Measurements from ENCODE around the gene MT1E. TPM values are rescaled to one million over a fixed set of nuclear protein-coding genes. Genes with fewer than 3 reads are reported as not detected.

Gene MT1E
- total RNA-seq, 5 donors from 2014 or later (not counting 1 experiment from before 2014, with no cell fraction given): 1.9 to 10.8 (median 6.1) TPM

DNA sequence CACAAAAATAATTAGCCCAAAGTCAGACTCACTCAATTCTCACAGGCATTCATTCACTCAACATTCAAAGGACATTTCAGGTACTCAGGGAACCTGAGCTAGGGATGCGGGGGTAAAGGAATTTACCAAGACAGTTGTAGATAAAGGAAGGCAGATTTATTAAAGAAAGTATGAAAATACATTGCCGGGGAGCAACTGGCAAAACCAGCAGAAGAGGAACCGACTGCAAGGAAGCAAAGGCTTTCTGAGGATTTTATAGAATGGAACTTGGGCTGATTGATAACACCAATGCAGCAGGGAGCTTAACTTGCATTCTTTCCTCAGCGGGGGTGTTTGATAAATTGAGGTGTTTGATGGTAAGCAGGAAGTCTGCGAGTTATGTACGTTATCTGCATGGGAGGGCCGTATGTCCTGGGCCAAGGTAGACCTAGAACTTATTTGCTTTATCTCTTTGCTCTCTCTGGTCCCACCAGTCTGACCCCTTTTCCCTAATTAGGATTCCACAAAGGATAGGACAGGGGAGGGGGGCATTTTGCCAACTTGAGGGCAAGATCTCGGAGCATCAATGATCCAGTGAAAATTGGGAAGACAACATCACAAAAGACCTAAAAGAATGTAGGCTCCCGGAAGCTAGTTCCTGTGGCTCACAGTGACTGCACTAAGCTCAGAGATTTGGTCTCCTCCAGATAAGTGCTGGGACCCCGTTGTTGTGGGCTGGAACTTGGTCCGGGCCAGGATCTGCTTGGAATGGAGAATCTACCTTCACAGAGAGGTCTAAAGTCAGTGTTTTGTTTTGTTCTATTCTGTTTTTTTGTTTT lies 42.0 kb upstream of the MT1E start:
- Mint-ChIP-seq H3K27ac (no peak overlapping the region), H3K36me3 (no peaks in the 10 kb centered on the region), H3K9me3 (no peaks in the 10 kb centered on the region), H3K4me1 (no peaks in the 10 kb centered on the region), H3K27me3 (peaks cover 6 to 15% of the 10 kb centered on the region in 2 donors), H3K4me3 (no peak overlapping the region)
- CTCF ChIA-PET: no interaction called here
- no peak overlapping the region for H3K27ac ChIP-seq (ENCODE audit: low read length)
- 81% methylated on average over 5 of the region's 11 CpGs for WGBS (ENCODE audit: insufficient coverage)
- no peaks in the 10 kb centered on the region for H3K9me3 ChIP-seq
- no peaks in the 10 kb centered on the region for H3K4me1 ChIP-seq (ENCODE audit: control insufficient read depth in 1 of 2, extremely low read depth in 1 of 2, insufficient read depth in 2 of 2, low read length in 2 of 2)
- POLR2A ChIA-PET: no interaction called here
- ATAC-seq (replicated peaks in 1 of 4) (no peak), DNase-seq (no peak)
- H3K27me3 ChIP-seq (replicated peaks in 1 of 2; ENCODE audit: control insufficient read depth in 2 of 2, extremely low read depth in 1 of 2, insufficient read depth in 2 of 2, low read length in 1 of 2): peaks cover 2 to 10% of the 10 kb centered on the region in 2 experiments
- no peaks in the 10 kb centered on the region for H3K36me3 ChIP-seq (ENCODE audit: control insufficient read depth in 2 of 2, extremely low read depth in 1 of 2, insufficient read depth in 1 of 2, low read length in 1 of 2)
- no peak overlapping the region for H3K4me3 ChIP-seq (ENCODE audit: control insufficient read depth in 1 of 2, extremely low read depth in 1 of 2, low read length in 1 of 2)

DNA sequence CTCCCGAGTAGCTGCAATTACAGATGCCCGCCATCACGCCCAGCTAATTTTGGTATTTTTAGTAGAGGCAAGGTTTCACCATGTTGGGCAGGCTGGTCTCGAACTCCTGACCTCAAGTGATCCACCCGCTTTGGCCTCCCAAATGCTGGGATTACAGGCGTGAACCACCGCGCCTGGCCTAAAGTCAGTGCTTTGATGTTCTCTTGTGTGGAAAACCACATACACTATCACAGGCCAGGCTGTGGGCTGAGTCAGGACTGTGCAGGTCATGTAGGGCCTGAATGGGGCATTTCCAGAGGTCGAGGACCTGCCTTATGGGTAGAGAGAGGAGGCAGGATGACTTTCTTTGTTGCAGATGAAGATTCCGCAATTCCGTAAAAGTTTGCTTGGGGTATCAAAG lies 41.3 kb upstream of the MT1E start:
- WGBS (ENCODE audit: insufficient coverage): 78% methylated on average over 8 of the region's 11 CpGs
- no peak overlapping the region for H3K27ac Mint-ChIP-seq
- POLR2A ChIA-PET: no interaction called here
- H3K4me1 Mint-ChIP-seq: peaks cover 0 to 4% (median 3%) of the 10 kb centered on the region in 3 donors
- ATAC-seq (replicated peaks in 1 of 4): no peak
- no peaks in the 10 kb centered on the region for H3K36me3 ChIP-seq (ENCODE audit: control insufficient read depth in 2 of 2, extremely low read depth in 1 of 2, insufficient read depth in 1 of 2, low read length in 1 of 2)
- no peak overlapping the region for H3K4me3 ChIP-seq (ENCODE audit: control insufficient read depth in 1 of 2, extremely low read depth in 1 of 2, low read length in 1 of 2)
- H3K27ac ChIP-seq (ENCODE audit: low read length): no peak overlapping the region
- H3K36me3 Mint-ChIP-seq: no peaks in the 10 kb centered on the region
- H3K4me1 ChIP-seq (ENCODE audit: control insufficient read depth in 1 of 2, extremely low read depth in 1 of 2, insufficient read depth in 2 of 2, low read length in 2 of 2): peaks cover 0 to 5% of the 10 kb centered on the region in 2 experiments
- CTCF ChIA-PET: no interaction called here
- H3K27me3 Mint-ChIP-seq: peaks cover 11 to 19% of the 10 kb centered on the region in 2 donors
- H3K4me3 Mint-ChIP-seq: no peak overlapping the region
- no peaks in the 10 kb centered on the region for H3K9me3 Mint-ChIP-seq
- H3K27me3 ChIP-seq (replicated peaks in 1 of 2; ENCODE audit: control insufficient read depth in 2 of 2, extremely low read depth in 1 of 2, insufficient read depth in 2 of 2, low read length in 1 of 2): peaks cover 2 to 15% of the 10 kb centered on the region in 2 experiments
- DNase-seq: no peak
- H3K9me3 ChIP-seq: no peaks in the 10 kb centered on the region

DNA sequence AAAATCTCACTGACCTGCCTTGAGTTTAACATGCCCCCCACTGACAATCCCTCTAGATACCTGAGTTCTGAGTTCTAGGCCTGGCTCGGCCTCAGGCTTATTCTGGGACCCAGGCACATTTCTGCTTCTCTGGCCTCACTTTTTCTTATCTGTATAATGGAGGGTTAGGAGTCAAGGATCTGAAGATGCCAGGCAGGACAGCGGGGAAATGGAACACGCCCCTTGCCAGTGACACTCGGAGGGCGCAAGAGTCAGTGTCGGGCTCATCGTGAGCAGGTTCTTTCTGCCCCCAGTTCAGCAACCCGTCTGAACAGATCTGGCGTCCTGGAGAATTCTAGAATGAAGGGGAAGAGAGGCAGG lies 36.8 kb upstream of the MT1E start:
- H3K27me3 ChIP-seq (replicated peaks in 1 of 2; ENCODE audit: control insufficient read depth in 2 of 2, extremely low read depth in 1 of 2, insufficient read depth in 2 of 2, low read length in 1 of 2): peaks cover 2 to 33% of the 10 kb centered on the region in 2 experiments
- peaks cover 0 to 14% of the 10 kb centered on the region in 2 experiments for H3K4me1 ChIP-seq (ENCODE audit: control insufficient read depth in 1 of 2, extremely low read depth in 1 of 2, insufficient read depth in 2 of 2, low read length in 2 of 2)
- Mint-ChIP-seq H3K4me1 (peaks cover 10 to 14% (median 12%) of the 10 kb centered on the region in 3 donors), H3K4me3 (peak overlapping the region; percentile 71 to 88 (median 76)), H3K9me3 (peaks cover 0 to 2% (median 0%) of the 10 kb centered on the region in 3 donors), H3K27me3 (peaks cover 14 to 45% of the 10 kb centered on the region in 2 donors), H3K27ac (no peak overlapping the region), H3K36me3 (no peaks in the 10 kb centered on the region)
- H3K4me3 ChIP-seq (ENCODE audit: control insufficient read depth in 1 of 2, extremely low read depth in 1 of 2, low read length in 1 of 2): peak overlapping the region in 1 of 2 donors; percentile 77
- H3K9me3 ChIP-seq: no peaks in the 10 kb centered on the region
- H3K27ac ChIP-seq (ENCODE audit: low read length): no peak overlapping the region
- ATAC-seq (replicated peaks in 1 of 4) (peak in 1 of 4 experiments; percentile 7), DNase-seq (no peak)
- CTCF ChIA-PET: no interaction called here
- 47% methylated on average over 8 of the region's 9 CpGs for WGBS (ENCODE audit: insufficient coverage)
- no peaks in the 10 kb centered on the region for H3K36me3 ChIP-seq (ENCODE audit: control insufficient read depth in 2 of 2, extremely low read depth in 1 of 2, insufficient read depth in 1 of 2, low read length in 1 of 2)
- POLR2A ChIA-PET: no interaction called here

DNA sequence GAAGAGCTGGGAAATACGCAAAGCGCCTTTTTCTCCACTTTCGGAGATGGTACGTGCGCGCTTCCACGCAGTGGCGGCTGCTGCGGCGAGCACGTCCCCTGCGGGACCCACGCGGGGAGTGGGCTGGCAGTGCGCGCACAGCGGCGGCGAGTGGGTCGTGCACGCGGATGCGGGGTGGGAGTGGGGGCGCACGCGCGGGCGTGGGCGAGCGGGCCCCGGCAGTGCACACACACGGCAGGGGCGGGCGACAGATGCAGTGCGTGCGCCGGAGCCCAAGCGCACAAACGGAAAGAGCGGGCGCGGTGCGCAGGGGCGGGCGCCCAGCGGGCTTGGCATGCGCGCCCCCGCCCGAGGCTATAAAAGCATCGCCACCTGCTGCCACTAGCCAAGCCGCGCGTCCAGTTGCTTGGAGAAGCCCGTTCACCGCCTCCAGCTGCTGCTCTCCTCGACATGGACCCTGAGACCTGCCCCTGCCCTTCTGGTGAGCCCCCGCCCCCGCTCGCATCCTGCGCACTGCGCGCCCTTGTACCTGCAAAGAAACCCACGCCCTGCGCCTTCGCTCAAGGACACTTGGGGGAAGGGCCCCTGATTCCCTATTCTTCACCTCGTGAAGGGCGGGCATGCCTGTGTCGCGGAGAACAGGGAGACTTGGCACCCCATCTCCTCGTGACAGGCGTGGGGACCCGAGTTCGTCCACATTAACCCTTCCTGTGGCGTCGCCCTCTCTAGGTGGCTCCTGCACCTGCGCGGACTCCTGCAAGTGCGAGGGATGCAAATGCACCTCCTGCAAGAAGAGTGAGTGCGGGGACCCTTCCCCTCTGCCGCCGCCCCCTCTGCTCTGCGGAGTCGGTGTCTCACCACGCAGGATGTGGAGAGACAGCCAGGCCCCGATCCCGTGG lies 36.2 kb upstream of the MT1E start, which contains the start of gene MT3:
TSS of gene MT3 (plus strand) at position 388 of the 899 bp plus-strand sequence. CDS start at position 451, 63 bp downstream.
- peaks cover 14 to 45% of the 10 kb centered on the region in 2 donors for H3K27me3 Mint-ChIP-seq
- 4% methylated on average over 87 of the region's 87 CpGs for whole genome bisulfite sequencing (ENCODE audit: insufficient coverage)

DNA sequence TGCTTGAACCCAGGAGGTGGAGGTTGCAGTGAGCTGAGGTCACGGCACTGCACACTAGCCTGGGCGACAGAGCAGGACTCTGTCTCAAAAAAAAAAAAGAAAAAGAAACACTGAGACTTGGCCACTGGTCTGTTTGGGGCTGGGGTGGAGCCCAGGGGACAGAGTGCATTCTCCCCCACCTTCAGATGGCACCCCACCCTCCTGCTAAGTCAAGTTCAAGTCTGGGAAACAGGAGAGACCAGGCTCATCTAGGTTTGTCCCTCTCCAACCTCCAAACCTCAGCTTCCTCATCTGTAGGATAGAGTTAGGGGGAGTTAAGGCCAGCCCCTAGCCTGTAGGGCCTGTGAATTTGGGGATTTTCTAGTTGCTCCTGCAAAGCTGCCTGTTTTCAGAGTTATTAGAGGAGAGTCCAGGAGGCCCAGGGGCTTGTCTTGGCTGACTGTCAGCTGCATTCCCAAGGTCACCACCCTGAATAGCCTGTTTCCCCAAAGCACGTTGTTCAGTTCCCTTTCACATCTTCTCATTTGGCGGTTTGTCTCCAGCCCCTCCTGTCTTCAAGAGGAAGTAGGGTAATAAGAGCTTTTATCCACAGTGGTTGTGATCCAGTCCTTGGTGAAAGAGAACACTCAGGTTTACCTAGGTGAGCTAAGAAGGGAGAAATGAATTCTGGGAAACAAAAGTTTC lies 34.1 kb upstream of the MT1E start:
- peaks cover 10 to 14% (median 12%) of the 10 kb centered on the region in 3 donors for H3K4me1 Mint-ChIP-seq
- no peak overlapping the region for H3K27ac Mint-ChIP-seq
- ATAC-seq (replicated peaks in 1 of 4) (no peak), DNase-seq (no peak)
- Histone ChIP-seq H3K4me1 (ENCODE audit: control insufficient read depth in 1 of 2, extremely low read depth in 1 of 2, insufficient read depth in 2 of 2, low read length in 2 of 2) (peaks cover 0 to 14% of the 10 kb centered on the region in 2 experiments), H3K27me3 (replicated peaks in 1 of 2; ENCODE audit: control insufficient read depth in 2 of 2, extremely low read depth in 1 of 2, insufficient read depth in 2 of 2, low read length in 1 of 2) (peaks cover 0 to 31% of the 10 kb centered on the region in 2 experiments), H3K9me3 (no peaks in the 10 kb centered on the region), H3K4me3 (ENCODE audit: control insufficient read depth in 1 of 2, extremely low read depth in 1 of 2, low read length in 1 of 2) (no peak overlapping the region), H3K27ac (ENCODE audit: low read length) (no peak overlapping the region), H3K36me3 (ENCODE audit: control insufficient read depth in 2 of 2, extremely low read depth in 1 of 2, insufficient read depth in 1 of 2, low read length in 1 of 2) (no peaks in the 10 kb centered on the region)
- no peak overlapping the region for H3K4me3 Mint-ChIP-seq
- CTCF ChIA-PET: interaction anchor here (0.5 to 1.3 kb wide), 3 partner anchors 9 to 110 kb away, joined by 3 to 4 read pairs (median 4); no protein-coding TSS in a partner anchor
- peaks cover 0 to 7% (median 0%) of the 10 kb centered on the region in 3 donors for H3K9me3 Mint-ChIP-seq
- 100% methylated on average over 2 of the region's 4 CpGs for WGBS (ENCODE audit: insufficient coverage)
- peaks cover 14 to 41% of the 10 kb centered on the region in 2 donors for H3K27me3 Mint-ChIP-seq
- POLR2A ChIA-PET: no interaction called here
- H3K36me3 Mint-ChIP-seq: no peaks in the 10 kb centered on the region

More for the DNA sequence above, 36.2 kb upstream of the MT1E start, which contains the start of gene MT3:
- Histone ChIP-seq H3K27me3 (replicated peaks in 1 of 2; ENCODE audit: control insufficient read depth in 2 of 2, extremely low read depth in 1 of 2, insufficient read depth in 2 of 2, low read length in 1 of 2) (peaks cover 2 to 31% of the 10 kb centered on the region in 2 experiments), H3K36me3 (ENCODE audit: control insufficient read depth in 2 of 2, extremely low read depth in 1 of 2, insufficient read depth in 1 of 2, low read length in 1 of 2) (no peaks in the 10 kb centered on the region), H3K4me3 (ENCODE audit: control insufficient read depth in 1 of 2, extremely low read depth in 1 of 2, low read length in 1 of 2) (peak within 1 kb of the TSS; percentile 52 to 77), H3K4me1 (ENCODE audit: control insufficient read depth in 1 of 2, extremely low read depth in 1 of 2, insufficient read depth in 2 of 2, low read length in 2 of 2) (peaks cover 0 to 14% of the 10 kb centered on the region in 2 experiments), H3K27ac (ENCODE audit: low read length) (no peak within 1 kb of the TSS), H3K9me3 (no peaks in the 10 kb centered on the region)
- DNase-seq (peak in 15 of 35 experiments; percentile 5 to 52 (median 28)), ATAC-seq (replicated peaks in 1 of 4) (peak; percentile 82 to 90 (median 85))
- Mint-ChIP-seq H3K27ac (no peak within 1 kb of the TSS), H3K4me3 (peak within 1 kb of the TSS; percentile 71 to 88 (median 78)), H3K4me1 (peaks cover 10 to 14% (median 12%) of the 10 kb centered on the region in 3 donors), H3K9me3 (peaks cover 0 to 7% (median 0%) of the 10 kb centered on the region in 3 donors), H3K36me3 (no peaks in the 10 kb centered on the region)
- ChIA-PET POLR2A (no interaction called here), CTCF (no interaction called here)
